A549 (cell line): ENCODE measurements around the gene ZG16. TPM values are rescaled to one million over a fixed set of nuclear protein-coding genes. Genes with fewer than 3 reads are reported as not detected.

Source experiments
- ATAC-seq, 2 experiments: fragments of 200-7000 bp in 1 of 2; fragments of >200 bp in 1 of 2; cut with Nextera tagmentation in 1 of 2; cut with Tn5 transposase in 1 of 2; 3 replicates each; pipeline versions ENCODE4 v1.8.0 to v1.9.1; 2018 to 2020; ENCODE audit warnings: mild to moderate bottlenecking in 1 of 2, moderate library complexity in 1 of 2
- CTCF ChIA-PET: fragments of 300-600 bp; sonication (Branson Sonifier 250); formaldehyde crosslinking; extraction: SDS; loops from one replicate; lab custom pipeline; 2021; ENCODE audit warnings: antibody characterized with exemption, inconsistent platforms; lab: Yijun Ruan, JAX
- POLR2A ChIA-PET: fragments of 350-600 bp; formaldehyde crosslinking; extraction: SDS; loops from one replicate; lab custom pipeline; 2021; ENCODE audit warnings: antibody characterized with exemption, inconsistent platforms; lab: Yijun Ruan, JAX
- DNase-seq, 2 experiments: peaks; one replicate each; pipeline versions ENCODE4 v3.0.0 to v3.0.0-alpha.2; 2011 to 2016; ENCODE audit warnings: low read depth in 1 of 2, low spot score in 1 of 2
- FAIRE-seq: peaks from 2 replicates; lab custom pipeline; 2011; peaks lifted over from hg19 to GRCh38; lab: Jason Lieb, UNC
- H3K27ac ChIP-seq, 2 experiments: fragments of >200 bp; sonication (Bioruptor Twin); formaldehyde crosslinking; 3 replicates each; pipeline ENCODE4 v1.5.1; 2016 to 2017
- H3K4me1 ChIP-seq: fragments of >200 bp; sonication (Bioruptor Twin); formaldehyde crosslinking; 3 replicates; pipeline ENCODE4 v1.6.1; 2016
- H3K4me2 ChIP-seq: fragments of >200 bp; sonication (Bioruptor Twin); formaldehyde crosslinking; 3 replicates; pipeline ENCODE4 v1.6.1; 2016
- H3K4me3 ChIP-seq: fragments of >200 bp; sonication (Bioruptor Twin); formaldehyde crosslinking; 3 replicates; pipeline ENCODE4 v1.5.1; 2016
- H3K9me3 ChIP-seq: fragments of >200 bp; sonication (Bioruptor Twin); formaldehyde crosslinking; 3 replicates; pipeline ENCODE4 v1.6.1; 2016
- CEBPB ChIP-seq, 2 experiments: fragments of >200 bp in 1 of 2; sonication (Bioruptor Twin) in 1 of 2; formaldehyde crosslinking in 1 of 2; IDR thresholded peaks; 2 replicates each; pipeline ENCODE4 v1.6.1; 2012 to 2016
- CHD2 ChIP-seq: fragments of 150-350 bp; IDR thresholded peaks from 2 replicates; pipeline ENCODE4 v1.6.1; 2014; ENCODE audit warnings: low read length; ENCODE audit not compliant: partially characterized antibody
- CHD4 ChIP-seq: fragments of 200-600 bp; sonication (generic); IDR thresholded peaks from 2 replicates; pipeline ENCODE4 v1.6.1; 2016; ENCODE audit warnings: antibody characterized with exemption, mild to moderate bottlenecking, borderline replicate concordance
- ELK1 ChIP-seq: fragments of 150-350 bp; IDR thresholded peaks from 2 replicates; pipeline ENCODE4 v1.6.1; 2014; ENCODE audit warnings: low read depth, mild to moderate bottlenecking, low read length
- EP300 ChIP-seq, 2 experiments: fragments of >200 bp; sonication (Bioruptor Twin); formaldehyde crosslinking; IDR thresholded peaks; 2 replicates in 1 of 2; 3 replicates in 1 of 2; pipeline ENCODE4 v1.6.1; 2016 to 2017
- FOSB ChIP-seq: fragments of 250-450 bp; sonication (Bioruptor Pico); IDR thresholded peaks from 2 replicates; pipeline ENCODE4 v1.5.0; 2020; ENCODE audit warnings: mild to moderate bottlenecking, moderate library complexity
- FOSL2 ChIP-seq, 2 experiments: fragments of 450-650 bp in 1 of 2; fragments of >200 bp in 1 of 2; sonication (Bioruptor Twin) in 1 of 2; formaldehyde crosslinking; IDR thresholded peaks; 2 replicates each; pipeline versions ENCODE4 v1.5.0 to v1.6.1; 2016 to 2020; ENCODE audit warnings: mild to moderate bottlenecking in 1 of 2, moderate library complexity in 1 of 2
- FOXS1 ChIP-seq: fragments of 250-450 bp; sonication (Bioruptor Pico); IDR thresholded peaks from 2 replicates; pipeline ENCODE4 v1.5.0; 2020; ENCODE audit warnings: mild to moderate bottlenecking, moderate library complexity
- GATA3 ChIP-seq: IDR thresholded peaks from 2 replicates; pipeline ENCODE4 v1.6.1; 2012; ENCODE audit warnings: borderline replicate concordance
- HEYL ChIP-seq: fragments of 250-450 bp; sonication (Bioruptor Pico); IDR thresholded peaks from 2 replicates; pipeline ENCODE4 v1.8.0; 2021; ENCODE audit warnings: mild to moderate bottlenecking, moderate library complexity
- HMGXB4 ChIP-seq: fragments of 250-450 bp; sonication (Bioruptor Pico); IDR thresholded peaks from 2 replicates; pipeline ENCODE4 v1.5.0; 2021; ENCODE audit warnings: mild to moderate bottlenecking, moderate library complexity, borderline replicate concordance
- HOXB5 ChIP-seq: fragments of 250-450 bp; sonication (Bioruptor Pico); IDR thresholded peaks from 2 replicates; pipeline ENCODE4 v1.5.0; 2020; ENCODE audit warnings: mild to moderate bottlenecking, moderate library complexity
- JUN ChIP-seq, 2 experiments: fragments of >200 bp; sonication (Bioruptor Twin); formaldehyde crosslinking; IDR thresholded peaks; 2 replicates in 1 of 2; 3 replicates in 1 of 2; pipeline ENCODE4 v1.6.1; 2016 to 2017
- JUNB ChIP-seq: fragments of >200 bp; sonication (Bioruptor Twin); formaldehyde crosslinking; IDR thresholded peaks from 2 replicates; pipeline ENCODE4 v1.6.1; 2016
- KDM1A ChIP-seq: fragments of 200-600 bp; sonication (generic); IDR thresholded peaks from 2 replicates; pipeline ENCODE4 v1.6.1; 2016; ENCODE audit warnings: low read depth, mild to moderate bottlenecking
- MAFK ChIP-seq: fragments of 450-650 bp; IDR thresholded peaks from 2 replicates; pipeline ENCODE4 v1.6.1; 2014; ENCODE audit not compliant: partially characterized antibody
- NR3C1 ChIP-seq: fragments of >200 bp; sonication (Bioruptor Twin); formaldehyde crosslinking; IDR thresholded peaks from 3 replicates; pipeline ENCODE4 v1.6.1; 2017
- POLR2A ChIP-seq: IDR thresholded peaks from 2 replicates; pipeline ENCODE4 v1.6.1; 2012; ENCODE audit warnings: mild to moderate bottlenecking, low read length
- RAD21 ChIP-seq, 2 experiments: fragments of >200 bp in 1 of 2; sonication (Bioruptor Twin) in 1 of 2; formaldehyde crosslinking in 1 of 2; IDR thresholded peaks in 1 of 2; conservative IDR thresholded peaks in 1 of 2; 2 replicates in 1 of 2; 3 replicates in 1 of 2; pipeline ENCODE4 v1.6.1; 2012 to 2018; ENCODE audit warnings: inconsistent platforms in 1 of 2
- REST ChIP-seq: fragments of 200-600 bp; sonication (generic); IDR thresholded peaks from 2 replicates; pipeline ENCODE4 v1.6.1; 2016; ENCODE audit warnings: antibody characterized with exemption, mild to moderate bottlenecking, moderate library complexity
- RNF2 ChIP-seq: fragments of 200-600 bp; sonication (generic); IDR thresholded peaks from 2 replicates; pipeline ENCODE4 v1.6.1; 2016; ENCODE audit warnings: low read depth, mild to moderate bottlenecking, antibody characterized with exemption, moderate library complexity, borderline replicate concordance
- SMC3 ChIP-seq: fragments of >200 bp; sonication (Bioruptor Twin); formaldehyde crosslinking; IDR thresholded peaks from 3 replicates; pipeline ENCODE4 v1.6.1; 2018; ENCODE audit warnings: inconsistent platforms
- TP53 ChIP-seq: fragments of 250-450 bp; sonication (Bioruptor Pico); IDR thresholded peaks from 2 replicates; pipeline ENCODE4 v1.5.0; 2021; ENCODE audit warnings: mild to moderate bottlenecking, moderate library complexity
- USF2 ChIP-seq: fragments of 450-650 bp; IDR thresholded peaks from 2 replicates; pipeline ENCODE4 v1.6.1; 2014; ENCODE audit warnings: antibody characterized with exemption
- ZFP36 ChIP-seq: fragments of 450-650 bp; IDR thresholded peaks from 2 replicates; pipeline ENCODE4 v1.6.1; 2014; ENCODE audit warnings: borderline replicate concordance; ENCODE audit not compliant: partially characterized antibody
- WGBS: methylation state at CpG from one replicate; pipeline ENCODE4 v1.1.6; 2017; ENCODE audit errors: missing lambda C conversion rate; 5-methylcytosine and 5-hydroxymethylcytosine counted together
- polyA plus RNA-seq, 4 experiments: library from polyadenylated mRNA; depleted of rRNA in 3 of 4; stranded (reverse); fragments of >200 nt; fragmentation: RNase III in 1 of 4; extraction: RNeasy Plus Mini Kit Qiagen cat#74134 plus additional on column Dnase treatment in 1 of 4; gene quantifications; 2 replicates in 3 of 4; 3 replicates in 1 of 4; pipeline ENCODE4 v1.2.3, GENCODE V29; 2011 to 2017

Gene ZG16
- polyA plus RNA-seq, 2 of the 4 experiments (the other 2 are of a cell fraction), result not detected

- H3K4me3 ChIP-seq, result peak overlapping the region; percentile 17
- ChIA-PET CTCF (interaction anchor here (1.1 to 24.4 kb wide), 5 partner anchors 8 to 196 kb away, joined by 3 to 568 read pairs (median 3); partner anchors contain the start of gene PAGR1), POLR2A (interaction anchor here (0.6 to 1.1 kb wide), 5 partner anchors 9 to 900 kb away, joined by 3 to 5 read pairs (median 4); partner anchors contain the start of genes KIF22 and PAGR1)
- DNase-seq, result peak; percentile 67 to 68
- no peak for TF ChIP-seq ELK1
- no peak for TF ChIP-seq NR3C1
- peak; percentile 8; the same call in 1 of the 3 replicates for TF ChIP-seq SMC3
- no peak for TF ChIP-seq CHD2
- TF ChIP-seq ZFP36, result no peak
- no peak for TF ChIP-seq FOXS1
- no peak for TF ChIP-seq HMGXB4
- TF ChIP-seq USF2, result no peak
- 0 out of 2 replicates have a peak, but pooled peaks have one; percentile 45 for TF ChIP-seq FOSL2 (IDR thresholded peaks at IDR 0.05)
- TF ChIP-seq FOSL2 (CRISPR knock-in tag; IDR thresholded peaks at IDR 0.05), result peak; percentile 70
- TF ChIP-seq CHD4, result no peak
- no peak for TF ChIP-seq EP300 (IDR thresholded peaks at IDR 0.05)
- 1% methylated on average over 7 of the region's 7 CpGs for WGBS
- H3K4me1 ChIP-seq, result peaks cover 88% of the 10 kb centered on the region
- H3K4me2 ChIP-seq, result peak overlapping the region; percentile 87
- peak overlapping the region; percentile 92 to 93 for H3K27ac ChIP-seq
- no peak for FAIRE-seq
- H3K9me3 ChIP-seq, result no peaks in the 10 kb centered on the region
- ATAC-seq, result peak; percentile 30 to 46; a peak in 3 of 6 replicates
These were observed 46.6 kb downstream of the ZG16 start for GRCh38 chr16:29824589-29825144.

- Histone ChIP-seq H3K27ac (peak overlapping the region; percentile 92 to 93), H3K9me3 (no peaks in the 10 kb centered on the region), H3K4me2 (peak overlapping the region; percentile 87), H3K4me3 (peak overlapping the region; percentile 17), H3K4me1 (peaks cover 90% of the 10 kb centered on the region)
- FAIRE-seq (no peak), ATAC-seq (peak; percentile 15 to 56; a peak in 3 of 6 replicates), DNase-seq (peak; percentile 78)
- ChIA-PET POLR2A (interaction anchor here (0.6 to 1.1 kb wide), 2 partner anchors 14 to 35 kb away, joined by 4 to 6 read pairs; partner anchors contain the start of gene KIF22), CTCF (interaction anchor here (1.5 to 24.4 kb wide), 5 partner anchors 9 to 195 kb away, joined by 3 to 568 read pairs (median 7); partner anchors contain the start of gene PAGR1)
- WGBS, result 42% methylated on average over 9 of the region's 10 CpGs
- TF ChIP-seq HOXB5 (CRISPR knock-in tag), result 0 out of 2 replicates have a peak, but pooled peaks have one; percentile 14
- no peak for TF ChIP-seq FOSB
- TF ChIP-seq JUN (IDR thresholded peaks at IDR 0.05), result peak in 1 of 2 experiments; percentile 39; a peak in 3 of 5 replicates
- no peak for TF ChIP-seq TP53
- no peak for TF ChIP-seq CHD4
- peak; percentile 55 for TF ChIP-seq JUNB
- TF ChIP-seq KDM1A, result no peak
- peak; percentile 50; the same call in 1 of the 2 replicates for TF ChIP-seq GATA3
- no peak; a peak in 1 of 5 replicates for TF ChIP-seq RAD21 (conservative IDR thresholded peaks at IDR 0.05 in 1 of 2, IDR thresholded peaks at IDR 0.05 in 1 of 2)
- no peak for TF ChIP-seq POLR2A
- peak; percentile 62 for TF ChIP-seq MAFK
- no peak for TF ChIP-seq CEBPB (IDR thresholded peaks at IDR 0.05)
- peak; percentile 50; the same call in 1 of the 2 replicates for TF ChIP-seq FOSL2 (IDR thresholded peaks at IDR 0.05)
- TF ChIP-seq FOSL2 (CRISPR knock-in tag; IDR thresholded peaks at IDR 0.05), result peak; percentile 75
- TF ChIP-seq RNF2, result no peak
- no peak for TF ChIP-seq REST
- no peak for TF ChIP-seq CHD2
- no peak for TF ChIP-seq HEYL (CRISPR knock-in tag)
These were observed 47.3 kb downstream of the ZG16 start for GRCh38 chr16:29825145-29826044.
